Suprapubic skin (tissue), 4 donors: ENCODE data around the gene KCTD21. TPM values are rescaled to one million over a fixed set of nuclear protein-coding genes. Genes with fewer than 3 reads are reported as not detected.
A peak's percentile ranks its signal among the peaks of the same experiment; 100 is the strongest.

Experiments
- DNase-seq, 2 donors: peaks; one replicate each; pipeline ENCODE4 v3.0.0-alpha.2; 2019; ENCODE audit warnings: low spot score in 2 of 2
- H3K27ac ChIP-seq: fragments of 200-600 bp; sonication (generic); one replicate; pipeline ENCODE4 v1.5.1; 2019
- H3K27me3 ChIP-seq: fragments of 200-600 bp; sonication (generic); one replicate; pipeline ENCODE4 v1.5.1; 2019
- H3K36me3 ChIP-seq: fragments of 200-600 bp; sonication (generic); one replicate; pipeline ENCODE4 v1.5.1; 2019
- H3K4me1 ChIP-seq: fragments of 200-600 bp; sonication (generic); one replicate; pipeline ENCODE4 v1.5.1; 2019
- H3K4me3 ChIP-seq: fragments of 200-600 bp; sonication (generic); one replicate; pipeline ENCODE4 v1.5.1; 2019; ENCODE audit warnings: mild to moderate bottlenecking
- H3K9me3 ChIP-seq: fragments of 200-600 bp; sonication (generic); one replicate; pipeline ENCODE4 v1.5.1; 2019
- CTCF ChIP-seq, 2 donors: fragments of 200-600 bp in 1 of 2; fragments of 450-650 bp in 1 of 2; sonication (generic) in 1 of 2; IDR thresholded peaks; one replicate each; pipeline ENCODE4 v1.5.1; 2016 to 2019; ENCODE audit warnings: antibody characterized with exemption in 2 of 2, mild to moderate bottlenecking in 1 of 2, moderate library complexity in 1 of 2
- EP300 ChIP-seq: sonication (generic); formaldehyde crosslinking; IDR thresholded peaks from one replicate; pipeline ENCODE4 v1.6.1; 2017; ENCODE audit warnings: antibody characterized with exemption
- POLR2A ChIP-seq, 2 donors: fragments of 450-650 bp; IDR thresholded peaks; one replicate each; pipeline ENCODE4 v1.6.1; 2017; ENCODE audit warnings: antibody characterized with exemption in 2 of 2, mild to moderate bottlenecking in 2 of 2, moderate library complexity in 2 of 2
- POLR2AphosphoS5 ChIP-seq, 3 donors: sonication (generic); formaldehyde crosslinking; IDR thresholded peaks; one replicate each; pipeline ENCODE4 v1.6.1; 2017; ENCODE audit warnings: antibody characterized with exemption in 3 of 3
- WGBS: methylation state at CpG from one replicate; pipeline ENCODE4 v1.1.5; 2018; 5-methylcytosine and 5-hydroxymethylcytosine counted together
- total RNA-seq, 4 donors: library from RNA; depleted of rRNA; stranded (reverse); fragments of >200 nt; gene quantifications; one replicate each; pipeline ENCODE4 v1.1.0, GENCODE V29; 2016

Gene KCTD21
- total RNA-seq, 4 donors from 2014 or later, result 3.6 to 11.1 (median 4.3) TPM

- no peaks in the 10 kb centered on the region for H3K36me3 ChIP-seq
- TF ChIP-seq EP300 (no peak), POLR2AphosphoS5 (IDR thresholded peaks at IDR 0.05) (no peak), CTCF (IDR thresholded peaks at IDR 0.05) (no peak), POLR2A (IDR thresholded peaks at IDR 0.05) (no peak)
- H3K27ac ChIP-seq, result no peak overlapping the region
- H3K4me1 ChIP-seq, result peaks cover 31% of the 10 kb centered on the region
- H3K4me3 ChIP-seq, result peak overlapping the region; percentile 66
- H3K9me3 ChIP-seq, result no peaks in the 10 kb centered on the region
- DNase-seq, result peak; percentile 62 to 78
- 42% methylated on average over 3 of the region's 3 CpGs for WGBS
- H3K27me3 ChIP-seq, result no peaks in the 10 kb centered on the region
Observed at GRCh38 chr11:78189851-78190250, 1.4 kb upstream of the KCTD21 start.

GRCh38 chr11:78189174-78189724, 823 bp upstream of the KCTD21 start:
- WGBS, result 53% methylated on average over 12 of the region's 18 CpGs
- Histone ChIP-seq H3K27ac (peak overlapping the region; percentile 22), H3K4me3 (peak overlapping the region; percentile 66), H3K27me3 (no peaks in the 10 kb centered on the region), H3K9me3 (no peaks in the 10 kb centered on the region), H3K36me3 (no peaks in the 10 kb centered on the region), H3K4me1 (peaks cover 31% of the 10 kb centered on the region)
- DNase-seq, result peak; percentile 58 to 72
- TF ChIP-seq POLR2A (IDR thresholded peaks at IDR 0.05) (no peak), EP300 (no peak), POLR2AphosphoS5 (IDR thresholded peaks at IDR 0.05) (no peak), CTCF (IDR thresholded peaks at IDR 0.05) (no peak)

DNA sequence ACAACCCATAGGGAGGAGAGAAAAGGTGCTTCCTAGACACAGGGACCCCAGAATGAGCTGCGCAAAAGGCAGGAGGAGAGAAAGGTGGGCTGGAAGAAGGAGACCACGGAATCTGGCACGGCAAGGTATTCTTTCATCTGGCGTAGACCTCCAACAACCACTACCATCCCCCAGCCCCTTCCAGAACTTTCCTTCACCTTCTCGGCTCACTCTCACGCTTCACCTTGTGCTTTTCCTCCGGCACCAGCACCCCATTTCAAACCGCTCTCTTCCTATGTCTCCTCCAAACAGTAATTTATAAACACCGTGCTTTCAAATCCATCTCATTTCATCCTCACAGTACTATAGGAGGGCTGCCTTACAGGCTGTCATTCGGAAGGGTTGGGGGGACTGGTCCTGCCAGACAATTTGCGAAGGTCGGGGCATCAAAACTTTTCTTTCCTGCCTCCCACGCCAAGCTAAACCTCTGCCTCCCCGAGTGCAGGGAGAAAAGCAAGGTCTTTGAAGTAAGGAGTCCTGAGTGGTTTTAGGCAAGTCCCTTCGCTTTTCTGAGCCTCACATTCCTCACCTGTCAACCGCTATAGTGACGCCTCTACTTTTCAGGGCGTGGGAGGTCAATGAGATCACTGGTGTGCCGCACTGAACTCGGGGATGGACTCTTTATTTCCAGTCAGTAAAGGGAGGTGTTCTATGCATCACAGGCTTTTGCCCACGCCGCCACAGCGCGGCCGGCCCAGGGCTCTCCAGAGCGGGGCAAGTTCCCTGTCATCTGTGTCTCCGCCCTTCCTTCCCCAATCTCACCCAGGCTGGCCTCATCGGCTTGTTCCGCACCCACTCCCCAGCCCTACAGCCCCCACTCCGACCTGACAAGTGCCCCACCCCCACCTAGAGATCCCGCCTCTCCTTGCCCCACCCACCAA, 800 bp downstream of the KCTD21 start:
- peak in 1 of 2 donors; percentile 61 for DNase-seq
- no peaks in the 10 kb centered on the region for H3K9me3 ChIP-seq
- H3K27me3 ChIP-seq, result no peaks in the 10 kb centered on the region
- H3K36me3 ChIP-seq, result no peaks in the 10 kb centered on the region
- H3K4me3 ChIP-seq, result peak overlapping the region; percentile 66
- 21% methylated on average over 30 of the region's 31 CpGs for WGBS
- peak overlapping the region; percentile 40 for H3K27ac ChIP-seq
- H3K4me1 ChIP-seq, result peaks cover 28% of the 10 kb centered on the region
- TF ChIP-seq POLR2A (IDR thresholded peaks at IDR 0.05) (no peak), POLR2AphosphoS5 (IDR thresholded peaks at IDR 0.05) (no peak), CTCF (IDR thresholded peaks at IDR 0.05) (no peak), EP300 (no peak)

DNA sequence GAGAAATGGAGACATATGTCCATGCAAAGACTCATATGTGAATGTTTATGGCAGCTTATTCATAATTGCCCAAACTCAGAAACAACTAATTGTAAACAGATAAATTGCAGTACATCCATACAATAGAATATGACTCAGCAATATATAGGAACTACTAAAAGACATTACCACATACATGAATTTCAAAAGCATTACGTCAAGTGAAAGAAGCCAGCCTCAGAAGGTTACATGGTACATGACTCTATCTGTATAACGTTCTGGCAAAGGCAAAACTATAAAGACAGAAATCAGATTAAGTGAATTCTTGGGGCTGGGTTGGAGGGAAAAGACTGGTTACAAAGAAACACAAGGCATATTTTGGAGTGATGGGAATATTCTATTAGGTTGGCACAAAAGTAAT, 7.2 kb downstream of the KCTD21 start:
- H3K4me3 ChIP-seq, result no peak overlapping the region
- no peaks in the 10 kb centered on the region for H3K4me1 ChIP-seq
- 79% methylated on average over 2 of the region's 2 CpGs for WGBS
- no peaks in the 10 kb centered on the region for H3K27me3 ChIP-seq
- no peak overlapping the region for H3K27ac ChIP-seq
- H3K36me3 ChIP-seq, result no peaks in the 10 kb centered on the region
- H3K9me3 ChIP-seq, result no peaks in the 10 kb centered on the region
- no peak for TF ChIP-seq POLR2AphosphoS5 (IDR thresholded peaks at IDR 0.05)
- TF ChIP-seq CTCF (IDR thresholded peaks at IDR 0.05), result no peak
- no peak for TF ChIP-seq EP300
- no peak for TF ChIP-seq POLR2A (IDR thresholded peaks at IDR 0.05)
- no peak for DNase-seq

DNA sequence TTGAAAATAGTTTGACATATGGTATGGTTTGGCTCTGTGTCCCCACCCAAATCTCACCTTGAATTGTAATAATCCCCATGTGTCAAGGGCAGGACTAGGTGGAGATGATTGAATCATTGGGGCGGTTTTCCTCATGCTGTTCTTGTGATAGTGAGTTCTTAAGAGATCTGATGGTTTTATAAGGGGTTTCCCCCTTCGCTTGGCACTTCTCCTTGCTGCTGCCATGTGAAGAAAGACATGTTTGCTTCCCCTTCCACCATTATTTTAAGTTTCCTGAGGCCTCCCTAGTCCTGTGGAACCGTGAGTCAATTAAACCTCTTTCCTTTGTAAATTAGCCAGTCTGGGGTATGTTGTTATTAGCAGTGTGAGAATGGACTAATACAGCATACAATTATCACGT, 7.7 kb downstream of the KCTD21 start:
- H3K4me3 ChIP-seq, result no peak overlapping the region
- no peak for DNase-seq
- H3K27me3 ChIP-seq, result no peaks in the 10 kb centered on the region
- 90% methylated on average over 4 of the region's 4 CpGs for WGBS
- no peak overlapping the region for H3K27ac ChIP-seq
- no peaks in the 10 kb centered on the region for H3K9me3 ChIP-seq
- H3K36me3 ChIP-seq, result no peaks in the 10 kb centered on the region
- no peaks in the 10 kb centered on the region for H3K4me1 ChIP-seq
- TF ChIP-seq POLR2A (IDR thresholded peaks at IDR 0.05), result no peak
- TF ChIP-seq CTCF (IDR thresholded peaks at IDR 0.05), result no peak
- no peak for TF ChIP-seq EP300
- TF ChIP-seq POLR2AphosphoS5 (IDR thresholded peaks at IDR 0.05), result no peak
